SKM-1 treated with dmso at 0.1 percent for 144 hours (cell line): Measurements from ENCODE around the gene SLC29A4.
"Not testable (repeated sequence)": the region's sequence is repeated elsewhere in the genome, so short reads cannot be mapped to it uniquely, and the experiment has no call there.

Experiments
- DNase-seq: peaks from one replicate; lab custom pipeline; 2025; ENCODE audit not compliant: unreplicated experiment; lab: John Stamatoyannopoulos, UW

Gene SLC29A4

GRCh38 chr7:5282543-5283316, at the start of gene SLC29A4:
SLC29A4 (plus strand) TSS chr7:5282943; CDS start chr7:5287817, 4,874 bp downstream.
- no peak for DNase-seq

- no peak for DNase-seq
Measured at GRCh38 chr7:5234852-5235831, 47.6 kb upstream of the SLC29A4 start.

GRCh38 chr7:5237286-5237685, 45.5 kb upstream of the SLC29A4 start:
- peak; percentile 89 for DNase-seq

GRCh38 chr7:5238500-5238899, 44.2 kb upstream of the SLC29A4 start:
- no peak for DNase-seq

GRCh38 chr7:5243261-5243660, 39.5 kb upstream of the SLC29A4 start:
- DNase-seq: no peak

GRCh38 chr7:5248201-5248885, 34.4 kb upstream of the SLC29A4 start:
- no peak for DNase-seq

GRCh38 chr7:5250787-5251186, 32.0 kb upstream of the SLC29A4 start:
- DNase-seq: not testable (repeated sequence)

- not testable (repeated sequence) for DNase-seq
Measured at GRCh38 chr7:5253529-5253928, 29.2 kb upstream of the SLC29A4 start.

- DNase-seq: not testable (repeated sequence)
Measured at GRCh38 chr7:5254371-5254770, 28.4 kb upstream of the SLC29A4 start.

- no peak for DNase-seq
Measured at GRCh38 chr7:5255832-5256231, 26.9 kb upstream of the SLC29A4 start.

- not testable (repeated sequence) for DNase-seq
Measured at GRCh38 chr7:5260530-5261068, 22.1 kb upstream of the SLC29A4 start.

GRCh38 chr7:5263066-5263465, 19.7 kb upstream of the SLC29A4 start:
- DNase-seq: not testable (repeated sequence)

GRCh38 chr7:5265320-5266190, 17.2 kb upstream of the SLC29A4 start:
- DNase-seq: no peak

GRCh38 chr7:5266191-5267028, 16.3 kb upstream of the SLC29A4 start:
- no peak for DNase-seq

GRCh38 chr7:5267829-5268228, 14.9 kb upstream of the SLC29A4 start:
- peak; percentile 2 for DNase-seq

- not testable (repeated sequence) for DNase-seq
Measured at GRCh38 chr7:5269992-5270657, 12.6 kb upstream of the SLC29A4 start.

- no peak for DNase-seq
Measured at GRCh38 chr7:5270788-5271187, 12.0 kb upstream of the SLC29A4 start.

GRCh38 chr7:5273831-5274405, 8.8 kb upstream of the SLC29A4 start:
- not testable (repeated sequence) for DNase-seq
